GM10266 (cell line): ENCODE measurements around the gene GRIK4.

ENCODE experiments used
- DNase-seq: peaks from one replicate; pipeline ENCODE4 v3.0.0; 2012; ENCODE audit errors: extremely low spot score
- TF ChIP-seq, protein P1 (sequence below): IDR thresholded peaks from 2 replicates; pipeline ENCODE4 v1.5.1; 2012; ENCODE audit warnings: mild to moderate bottlenecking, low read depth; ENCODE audit not compliant: control insufficient read depth, insufficient read depth; ENCODE audit errors: missing control alignments

Gene GRIK4

DNA sequence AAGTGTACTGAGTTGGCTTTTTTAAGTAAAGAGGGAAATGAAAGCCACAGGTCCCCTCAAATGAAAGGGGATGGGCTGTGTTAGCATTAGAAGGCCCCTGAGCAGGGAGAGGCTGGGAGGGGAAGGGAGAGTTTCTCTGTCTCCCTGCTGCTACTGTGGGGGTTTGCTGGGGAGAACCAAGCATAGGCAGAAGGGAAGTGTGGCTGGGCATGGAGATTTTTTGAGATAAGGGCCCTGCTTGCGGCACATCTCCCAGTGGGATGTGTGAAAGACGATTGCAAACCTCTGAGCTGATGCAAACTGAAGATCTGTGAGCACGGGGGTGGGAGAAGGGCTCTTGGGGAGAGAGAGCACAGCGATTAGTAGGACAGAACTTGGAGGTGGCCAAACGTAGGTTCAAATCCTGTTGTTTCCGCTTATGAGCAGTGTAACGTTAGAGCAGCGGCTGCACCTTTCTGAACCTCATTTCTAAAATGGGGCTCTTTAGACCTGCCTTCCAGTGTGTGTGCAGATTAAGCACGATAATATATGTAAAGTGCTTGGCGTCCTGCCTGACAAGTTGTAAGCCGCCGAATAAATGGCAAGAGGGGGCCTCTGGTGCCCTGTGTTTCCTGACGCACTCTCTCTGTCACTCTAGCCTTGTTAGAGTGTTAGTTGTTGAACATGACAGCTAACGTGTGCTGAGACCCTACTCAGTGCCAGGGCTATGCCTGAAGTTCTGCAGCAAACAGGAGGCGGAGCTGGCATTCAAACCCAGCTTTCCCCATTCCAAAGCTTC lies 122.3 kb downstream of the GRIK4 start:
- TF ChIP-seq, protein P1, sequence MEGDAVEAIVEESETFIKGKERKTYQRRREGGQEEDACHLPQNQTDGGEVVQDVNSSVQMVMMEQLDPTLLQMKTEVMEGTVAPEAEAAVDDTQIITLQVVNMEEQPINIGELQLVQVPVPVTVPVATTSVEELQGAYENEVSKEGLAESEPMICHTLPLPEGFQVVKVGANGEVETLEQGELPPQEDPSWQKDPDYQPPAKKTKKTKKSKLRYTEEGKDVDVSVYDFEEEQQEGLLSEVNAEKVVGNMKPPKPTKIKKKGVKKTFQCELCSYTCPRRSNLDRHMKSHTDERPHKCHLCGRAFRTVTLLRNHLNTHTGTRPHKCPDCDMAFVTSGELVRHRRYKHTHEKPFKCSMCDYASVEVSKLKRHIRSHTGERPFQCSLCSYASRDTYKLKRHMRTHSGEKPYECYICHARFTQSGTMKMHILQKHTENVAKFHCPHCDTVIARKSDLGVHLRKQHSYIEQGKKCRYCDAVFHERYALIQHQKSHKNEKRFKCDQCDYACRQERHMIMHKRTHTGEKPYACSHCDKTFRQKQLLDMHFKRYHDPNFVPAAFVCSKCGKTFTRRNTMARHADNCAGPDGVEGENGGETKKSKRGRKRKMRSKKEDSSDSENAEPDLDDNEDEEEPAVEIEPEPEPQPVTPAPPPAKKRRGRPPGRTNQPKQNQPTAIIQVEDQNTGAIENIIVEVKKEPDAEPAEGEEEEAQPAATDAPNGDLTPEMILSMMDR, result no peak
- no peak for DNase-seq

DNA sequence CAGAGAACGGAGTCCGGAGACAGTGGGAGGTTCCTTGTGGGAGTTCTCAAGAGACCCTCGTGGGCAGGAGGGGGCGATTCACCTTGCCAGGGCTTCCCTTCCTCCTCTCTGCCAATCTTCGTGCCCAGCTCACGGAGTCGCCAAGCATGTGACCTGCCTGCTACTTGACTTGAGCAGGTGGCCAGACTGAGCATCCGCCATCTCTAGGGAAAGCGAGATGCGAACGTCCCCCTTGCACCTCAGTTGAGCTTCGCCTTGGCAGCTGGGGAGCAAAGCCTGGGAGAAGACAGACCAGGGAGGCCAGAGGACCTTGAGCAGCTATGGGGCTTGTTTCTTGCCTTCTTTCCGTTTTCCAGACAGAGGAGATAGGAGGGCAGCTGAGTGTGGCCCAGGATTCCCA lies 123.2 kb downstream of the GRIK4 start:
- TF ChIP-seq, protein P1, result no peak
- no peak for DNase-seq

DNA sequence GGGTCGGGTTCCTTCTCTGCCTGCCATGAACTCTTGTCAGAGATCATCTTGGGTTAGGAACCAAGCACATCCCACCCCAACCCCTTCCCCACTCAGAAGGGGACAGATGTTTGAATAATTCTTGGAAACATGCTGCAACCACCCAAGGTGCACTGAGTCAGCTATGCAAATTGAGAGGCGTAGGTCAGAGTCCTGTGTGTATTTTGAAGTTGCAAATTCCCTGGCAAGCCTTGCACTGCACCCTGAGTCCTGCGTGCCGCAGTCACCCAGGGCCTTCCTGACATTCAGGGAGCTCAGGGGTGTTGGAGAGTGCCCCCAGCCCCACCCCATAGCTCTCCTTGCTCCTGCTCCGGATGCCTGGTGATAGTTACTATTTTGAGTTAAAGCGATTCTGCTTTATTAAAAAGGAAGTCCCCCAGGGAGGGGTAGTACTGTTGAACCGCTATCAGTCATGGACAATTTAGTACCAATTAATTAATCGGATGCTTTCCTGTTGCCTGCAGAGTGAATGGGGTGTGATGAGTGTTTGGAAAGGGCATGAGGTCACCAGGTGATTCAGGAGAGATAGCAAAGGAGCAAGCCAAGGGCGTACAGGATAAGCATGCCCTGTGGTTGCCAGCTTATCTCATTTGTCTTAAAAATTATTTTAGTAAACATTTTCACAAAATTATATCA lies 123.7 kb downstream of the GRIK4 start:
- TF ChIP-seq, protein P1, result no peak
- DNase-seq, result no peak

DNA sequence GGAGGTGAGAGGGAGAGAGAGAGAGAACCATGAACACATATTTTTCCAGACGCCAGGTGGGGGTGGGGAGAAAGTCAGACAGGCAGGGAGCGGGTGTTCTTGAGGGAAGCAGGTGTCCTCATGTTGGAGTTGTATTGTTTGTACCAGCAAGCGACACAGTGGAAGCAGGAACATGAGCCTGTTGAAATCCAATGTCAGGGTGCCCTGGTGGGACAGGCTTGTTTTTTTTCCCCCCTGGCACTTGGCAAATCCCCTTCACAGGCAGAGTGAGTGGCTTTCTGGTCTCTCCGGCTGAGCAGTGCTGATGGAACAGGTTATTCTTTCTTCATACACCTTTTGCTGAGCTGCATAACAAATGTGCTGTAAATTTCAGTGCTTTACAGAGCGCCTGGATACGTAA lies 125.6 kb downstream of the GRIK4 start:
- TF ChIP-seq, protein P1, result no peak
- DNase-seq, result no peak

DNA sequence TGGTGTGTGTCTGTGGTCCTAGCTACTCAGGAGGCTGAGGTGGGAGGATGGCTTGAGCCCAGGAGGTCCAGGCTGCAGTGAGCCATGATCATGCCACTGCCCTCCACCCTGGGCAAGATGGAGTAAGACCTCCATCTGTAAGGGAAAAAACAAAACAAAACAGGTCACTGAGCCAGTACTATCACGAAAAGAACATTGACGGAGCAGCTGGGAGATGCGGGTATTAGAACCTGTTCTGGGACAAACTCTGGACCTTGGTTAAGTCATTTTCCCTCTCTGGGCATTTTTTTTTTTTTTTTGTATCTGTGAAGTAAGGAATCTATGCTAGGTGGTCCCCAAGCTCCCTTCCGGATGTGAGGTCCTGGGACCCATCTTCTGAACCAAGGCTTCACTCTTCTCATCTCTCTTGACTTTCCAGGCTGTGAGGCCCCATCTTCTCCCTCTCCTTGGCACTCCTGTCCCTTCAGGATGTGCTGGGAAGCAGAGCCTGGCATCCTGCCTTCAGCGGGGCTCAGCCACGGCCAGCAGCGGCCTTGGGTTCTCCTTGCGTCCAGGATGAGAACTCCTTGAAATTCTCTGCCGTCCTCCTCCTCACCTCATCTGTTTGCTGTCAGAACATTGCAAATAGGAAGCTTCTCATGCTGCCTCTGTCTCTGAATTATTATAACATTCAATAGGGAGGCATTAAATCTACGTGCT lies 130.8 kb downstream of the GRIK4 start:
- DNase-seq, result no peak
- TF ChIP-seq, protein P1, result no peak

DNA sequence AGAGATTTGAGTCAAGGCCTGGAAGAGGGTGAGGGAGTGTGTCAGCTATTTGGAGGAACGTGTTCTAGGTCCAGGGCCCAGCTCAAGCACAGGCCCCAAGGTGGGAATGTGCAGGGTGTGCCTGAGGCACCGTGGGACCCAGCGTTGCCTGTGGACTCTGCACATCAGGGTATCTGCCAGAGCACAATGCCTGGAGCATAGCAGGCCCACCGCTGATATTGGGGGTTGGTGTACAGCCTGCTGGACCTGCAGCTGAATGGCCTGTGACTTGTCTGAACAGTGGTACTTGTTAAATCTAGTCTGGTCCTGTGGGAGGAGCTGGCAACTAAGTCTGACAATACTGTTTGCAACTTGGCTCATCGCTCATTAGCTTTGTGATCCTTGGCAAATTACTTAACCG lies 131.7 kb downstream of the GRIK4 start:
- no peak for DNase-seq

More for the DNA sequence above, 131.7 kb downstream of the GRIK4 start:
- TF ChIP-seq, protein P1, result no peak
